HFFc6 (cell line): ENCODE data around the gene ZMAT3. TPM values are rescaled to one million over a fixed set of nuclear protein-coding genes. Genes with fewer than 3 reads are reported as not detected.
A peak's percentile ranks its signal among the peaks of the same experiment; 100 is the strongest.
"Not testable (repeated sequence)": the region's sequence is repeated elsewhere in the genome, so short reads cannot be mapped to it uniquely, and the experiment has no call there.

Source experiments
- DNase-seq: peaks from one replicate; pipeline ENCODE4 v3.0.0-alpha.2; 2018
- H3K27ac Mint-ChIP-seq: 2 replicates; pipeline ENCODE4 v1.8.0; 2020; ENCODE audit warnings: mild to moderate bottlenecking, mixed read lengths
- H3K27me3 Mint-ChIP-seq: 2 replicates; pipeline ENCODE4 v1.8.0; 2021; ENCODE audit warnings: mild to moderate bottlenecking, moderate library complexity, mixed read lengths; ENCODE audit not compliant: insufficient read depth
- H3K36me3 Mint-ChIP-seq: 2 replicates; pipeline ENCODE4 v1.8.0; 2021; ENCODE audit warnings: low read depth, mixed read lengths
- H3K4me1 Mint-ChIP-seq: 2 replicates; pipeline ENCODE4 v1.8.0; 2020; ENCODE audit warnings: low read depth, mixed read lengths
- H3K4me3 Mint-ChIP-seq: 2 replicates; pipeline ENCODE4 v1.8.0; 2020; ENCODE audit warnings: mild to moderate bottlenecking, moderate library complexity, mixed read lengths
- H3K9me3 Mint-ChIP-seq: 2 replicates; pipeline ENCODE4 v1.8.0; 2020; ENCODE audit warnings: mild to moderate bottlenecking, mixed read lengths
- CTCF ChIP-seq: fragments of 200-600 bp; sonication (generic); IDR thresholded peaks from 2 replicates; pipeline ENCODE4 v1.5.0; 2021; ENCODE audit warnings: antibody characterized with exemption, mild to moderate bottlenecking
- long read RNA-seq: library from polyadenylated mRNA; unstranded; transcript quantifications from one replicate; pipeline ENCODE4 v2.0.0, GENCODE V29; 2019
- total RNA-seq, 6 experiments: library from RNA; stranded (reverse); fragmentation: NEBNext Ultra II Directional; extraction: Animal tissue kit (Norgen Biotek cat#: 25700); gene quantifications; 2 replicates in 1 of 6; 3 replicates in 5 of 6; pipeline ENCODE4 v1.2.3, GENCODE V29; 2021

Gene ZMAT3, protein sequence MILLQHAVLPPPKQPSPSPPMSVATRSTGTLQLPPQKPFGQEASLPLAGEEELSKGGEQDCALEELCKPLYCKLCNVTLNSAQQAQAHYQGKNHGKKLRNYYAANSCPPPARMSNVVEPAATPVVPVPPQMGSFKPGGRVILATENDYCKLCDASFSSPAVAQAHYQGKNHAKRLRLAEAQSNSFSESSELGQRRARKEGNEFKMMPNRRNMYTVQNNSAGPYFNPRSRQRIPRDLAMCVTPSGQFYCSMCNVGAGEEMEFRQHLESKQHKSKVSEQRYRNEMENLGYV
- 100 to 1,000 TPM in 1 of 6 experiments, 10 to 100 TPM in 5; 70.6 to 100 (median 83.7) TPM for total RNA-seq
- long read RNA-seq, full-length matches to known transcripts, result 14 of 79 reads
- long read RNA-seq, partial matches to known transcripts, result 34 of 79 reads
- long read RNA-seq, other reads (novel, unspliced or antisense), result 31 of 79 reads

GRCh38 chr3:179071323-179072099, at the start of gene ZMAT3:
TSS of gene ZMAT3 (minus strand) at chr3:179071809. CDS start at chr3:179067752, 4,057 bp downstream.
- Mint-ChIP-seq H3K4me3 (peak within 1 kb of the TSS; percentile 100), H3K9me3 (no peaks in the 10 kb centered on the region), H3K4me1 (peaks cover 37% of the 10 kb centered on the region), H3K27ac (peak within 1 kb of the TSS; percentile 96), H3K36me3 (peaks cover 34% of the 10 kb centered on the region), H3K27me3 (peaks cover 6% of the 10 kb centered on the region)
- no peak; the same call in 1 of the 2 replicates for TF ChIP-seq CTCF
- DNase-seq, result peak; percentile 81

DNA sequence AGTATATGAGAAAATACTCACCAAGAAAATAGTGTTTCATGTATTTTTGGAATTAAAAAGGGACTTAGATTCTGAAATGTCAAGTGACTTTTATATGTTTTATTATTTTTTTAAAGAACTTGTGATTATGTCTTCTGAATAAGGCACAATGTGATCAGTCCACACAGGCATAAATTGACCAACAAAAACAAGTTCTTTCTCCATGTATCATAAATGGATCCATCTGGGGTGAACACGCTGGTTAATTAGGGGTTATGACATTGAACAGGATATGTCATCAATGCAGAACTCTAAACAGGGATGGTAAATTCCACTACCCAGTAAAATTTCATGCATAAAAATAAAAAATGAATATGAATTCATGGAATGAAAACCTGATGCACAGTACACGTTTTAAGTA, 45.2 kb upstream of the ZMAT3 start:
- Mint-ChIP-seq H3K4me1 (peaks cover 49% of the 10 kb centered on the region), H3K27me3 (no peaks in the 10 kb centered on the region), H3K9me3 (peaks cover 6% of the 10 kb centered on the region), H3K4me3 (no peak overlapping the region), H3K36me3 (peaks cover 6% of the 10 kb centered on the region), H3K27ac (no peak overlapping the region)
- DNase-seq, result no peak
- no peak for TF ChIP-seq CTCF

GRCh38 chr3:179115444-179115843, 43.8 kb upstream of the ZMAT3 start:
- H3K9me3 Mint-ChIP-seq, H3K27me3 Mint-ChIP-seq, H3K36me3 Mint-ChIP-seq: not testable (repeated sequence)
- H3K4me3 Mint-ChIP-seq, result peak overlapping the region; percentile 18; the same call in 1 of the 2 replicates
- peaks cover 58% of the 10 kb centered on the region for H3K4me1 Mint-ChIP-seq
- peak; percentile 61 for DNase-seq
- H3K27ac Mint-ChIP-seq, result peak overlapping the region; percentile 30

DNA sequence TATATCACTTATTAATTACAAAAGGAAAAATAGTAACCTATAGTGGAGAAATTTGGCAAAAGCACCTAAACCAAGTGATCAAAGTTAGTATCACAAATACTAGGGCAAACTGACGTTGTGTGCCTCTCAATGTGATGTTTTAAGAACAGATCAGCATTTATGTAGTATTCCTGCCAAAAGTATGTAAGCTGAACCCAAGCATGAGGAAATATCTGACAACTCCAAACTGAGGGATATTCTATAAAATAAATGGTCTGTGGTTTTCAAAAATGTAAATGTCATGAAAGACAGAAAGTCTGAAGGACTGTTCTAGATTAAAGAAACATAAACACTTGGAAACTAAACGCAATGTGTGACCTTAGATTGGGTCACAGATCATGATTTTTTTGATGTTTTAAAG, 42.3 kb upstream of the ZMAT3 start:
- Mint-ChIP-seq H3K27ac (no peak overlapping the region), H3K27me3 (no peaks in the 10 kb centered on the region), H3K4me1 (peaks cover 62% of the 10 kb centered on the region), H3K4me3 (no peak overlapping the region), H3K9me3 (peaks cover 8% of the 10 kb centered on the region), H3K36me3 (peaks cover 5% of the 10 kb centered on the region)
- TF ChIP-seq CTCF, result no peak
- DNase-seq, result no peak

GRCh38 chr3:179108086-179108485, 36.5 kb upstream of the ZMAT3 start:
- peaks cover 12% of the 10 kb centered on the region for H3K9me3 Mint-ChIP-seq
- peak overlapping the region; percentile 17 for H3K4me3 Mint-ChIP-seq
- peaks cover 58% of the 10 kb centered on the region for H3K4me1 Mint-ChIP-seq
- peaks cover 7% of the 10 kb centered on the region; the same call in 1 of the 2 replicates for H3K36me3 Mint-ChIP-seq
- no peaks in the 10 kb centered on the region for H3K27me3 Mint-ChIP-seq
- DNase-seq, result peak; percentile 79
- peak overlapping the region; percentile 37 for H3K27ac Mint-ChIP-seq
- no peak for TF ChIP-seq CTCF
